IMR-90 (cell line): ENCODE measurements around the gene ROR2. TPM values are rescaled to one million over a fixed set of nuclear protein-coding genes. Genes with fewer than 3 reads are reported as not detected.

Source experiments
- ATAC-seq: fragments of 200-7000 bp; cut with Tn5 transposase; 2 replicates; pipeline ENCODE4 v1.9.1; 2020; ENCODE audit warnings: low read depth, mild to moderate bottlenecking, moderate library complexity
- BruUV-seq: library from RNA; stranded (reverse); fragments of 400-500 nt; replicated peaks from 2 replicates; lab custom pipeline; 2021; lab: Mats Ljungman, UMichigan
- CTCF ChIA-PET: fragments of 300-600 bp; formaldehyde crosslinking; extraction: SDS; loops from one replicate; lab custom pipeline; 2021; ENCODE audit warnings: antibody characterized with exemption; lab: Yijun Ruan, JAX
- POLR2A ChIA-PET: fragments of 300-600 bp; sonication (Branson Sonifier 250); formaldehyde crosslinking; loops from one replicate; lab custom pipeline; 2022; ENCODE audit warnings: antibody characterized with exemption; ENCODE audit not compliant: unreplicated experiment; lab: Charles Lee
- DNase-seq: peaks from one replicate; pipeline ENCODE4 v3.0.0; 2013
- H2AFZ ChIP-seq: replicated peaks from 2 replicates; pipeline ENCODE3; 2013; ENCODE audit warnings: low read length, mild to moderate bottlenecking; ENCODE audit not compliant: poor library complexity
- H2AK5ac ChIP-seq: 2 replicates; pipeline ENCODE4 v1.6.1; 2013; ENCODE audit warnings: low read depth, low read length, inconsistent platforms
- H2AK9ac ChIP-seq: replicated peaks from 2 replicates; pipeline ENCODE3; 2013; ENCODE audit warnings: mild to moderate bottlenecking, low read depth, low read length, moderate library complexity; ENCODE audit not compliant: poor library complexity
- H2BK120ac ChIP-seq: 2 replicates; pipeline ENCODE4 v1.6.1; 2013; ENCODE audit warnings: low read depth, low read length, inconsistent platforms
- H2BK15ac ChIP-seq: 3 replicates; pipeline ENCODE4 v1.6.1; 2013; ENCODE audit warnings: low read depth, low read length, inconsistent platforms
- H2BK20ac ChIP-seq: 2 replicates; pipeline ENCODE4 v1.6.1; 2013; ENCODE audit warnings: low read depth, mild to moderate bottlenecking, inconsistent platforms, low read length, moderate library complexity
- H2BK5ac ChIP-seq: 2 replicates; pipeline ENCODE4 v1.6.1; 2013; ENCODE audit warnings: mild to moderate bottlenecking, low read depth, low read length, inconsistent platforms; ENCODE audit not compliant: poor library complexity, severe bottlenecking
- H3K14ac ChIP-seq: replicated peaks from 2 replicates; pipeline ENCODE4 v1.6.1; 2013; ENCODE audit warnings: low read depth, low read length, inconsistent platforms
- H3K18ac ChIP-seq: 2 replicates; pipeline ENCODE4 v1.6.1; 2013; ENCODE audit warnings: low read depth, low read length, control low read depth
- H3K23ac ChIP-seq: 2 replicates; pipeline ENCODE4 v1.6.1; 2013; ENCODE audit warnings: low read depth, low read length, inconsistent platforms
- H3K27ac ChIP-seq: 2 replicates; pipeline ENCODE4 v1.5.1; 2013; ENCODE audit warnings: mild to moderate bottlenecking, control low read depth, low read length; ENCODE audit not compliant: insufficient read depth
- H3K27me3 ChIP-seq: 2 replicates; pipeline ENCODE4 v1.6.1; 2013; ENCODE audit warnings: low read length; ENCODE audit not compliant: control insufficient read depth, insufficient read depth
- H3K36me3 ChIP-seq: 2 replicates; pipeline ENCODE4 v1.6.1; 2013; ENCODE audit warnings: low read length, mixed read lengths; ENCODE audit not compliant: control insufficient read depth, insufficient read depth
- H3K4ac ChIP-seq: 2 replicates; pipeline ENCODE4 v1.6.1; 2013; ENCODE audit warnings: low read depth, low read length, inconsistent platforms
- H3K4me1 ChIP-seq: 2 replicates; pipeline ENCODE4 v1.6.1; 2013; ENCODE audit warnings: low read length, mixed read lengths; ENCODE audit not compliant: control insufficient read depth, insufficient read depth
- H3K4me2 ChIP-seq: 2 replicates; pipeline ENCODE4 v1.6.1; 2013; ENCODE audit warnings: low read depth, mild to moderate bottlenecking, control low read depth, low read length, moderate library complexity
- H3K4me3 ChIP-seq: 2 replicates; pipeline ENCODE4 v1.5.1; 2013; ENCODE audit warnings: low read depth, mild to moderate bottlenecking, control low read depth, low read length, moderate library complexity; ENCODE audit not compliant: insufficient read depth
- H3K56ac ChIP-seq: 2 replicates; pipeline ENCODE4 v1.6.1; 2013; ENCODE audit warnings: low read length, inconsistent platforms; ENCODE audit not compliant: insufficient read depth; ENCODE audit errors: extremely low read depth
- H3K79me1 ChIP-seq, 2 experiments: 2 replicates each; pipeline ENCODE4 v1.6.1; 2013; ENCODE audit warnings: low read length in 2 of 2, inconsistent platforms in 1 of 2, low read depth in 1 of 2
- H3K9ac ChIP-seq: 2 replicates; pipeline ENCODE4 v1.6.1; 2013; ENCODE audit warnings: low read depth, low read length, control low read depth
- H3K9me1 ChIP-seq: 2 replicates; pipeline ENCODE4 v1.6.1; 2013; ENCODE audit warnings: low read length, inconsistent platforms; ENCODE audit not compliant: insufficient read depth
- H3K9me3 ChIP-seq: 2 replicates; pipeline ENCODE4 v1.6.1; 2013; ENCODE audit warnings: low read length; ENCODE audit not compliant: control insufficient read depth, insufficient read depth
- H4K20me1 ChIP-seq: 2 replicates; pipeline ENCODE4 v1.6.1; 2013; ENCODE audit warnings: low read length, inconsistent platforms; ENCODE audit not compliant: insufficient read depth
- H4K5ac ChIP-seq: 2 replicates; pipeline ENCODE4 v1.6.1; 2013; ENCODE audit warnings: mild to moderate bottlenecking, low read depth, low read length, control low read depth
- H4K8ac ChIP-seq, 2 experiments: 2 replicates each; pipeline ENCODE4 v1.6.1; 2013; ENCODE audit warnings: low read depth in 2 of 2, low read length in 2 of 2, control low read depth in 1 of 2, inconsistent platforms in 1 of 2
- H4K91ac ChIP-seq: 2 replicates; pipeline ENCODE4 v1.6.1; 2013; ENCODE audit warnings: low read depth, low read length, inconsistent platforms; ENCODE audit not compliant: insufficient read depth
- CEBPB ChIP-seq: IDR thresholded peaks from 2 replicates; pipeline ENCODE4 v1.6.1; 2012; ENCODE audit warnings: low read depth, low read length, improper control_type of control experiment
- ELK1 ChIP-seq: fragments of 150-350 bp; IDR thresholded peaks from 2 replicates; pipeline ENCODE4 v1.6.1; 2016; ENCODE audit warnings: low read depth, mild to moderate bottlenecking, low read length, moderate library complexity, borderline replicate concordance
- POLR2A ChIP-seq: IDR thresholded peaks from 2 replicates; pipeline ENCODE4 v1.6.1; 2012; ENCODE audit warnings: mild to moderate bottlenecking, low read depth, low read length
- RCOR1 ChIP-seq: IDR thresholded peaks from 2 replicates; pipeline ENCODE4 v1.6.1; 2012; ENCODE audit warnings: mild to moderate bottlenecking, low read length, improper control_type of control experiment; ENCODE audit not compliant: insufficient replicate concordance
- RFX5 ChIP-seq: IDR thresholded peaks from 2 replicates; pipeline ENCODE4 v1.8.0; 2012; ENCODE audit warnings: low read depth, mild to moderate bottlenecking, low read length, moderate library complexity
- USF2 ChIP-seq: fragments of 150-350 bp; IDR thresholded peaks from 2 replicates; pipeline ENCODE4 v1.6.1; 2017; ENCODE audit warnings: mild to moderate bottlenecking, antibody characterized with exemption, low read length, low read depth
- WGBS, 2 experiments: methylation state at CpG; one replicate each; pipeline versions ENCODE4 v1.1.5 to v1.1.7; 2013; ENCODE audit warnings: missing lambda C conversion rate in 2 of 2; ENCODE audit not compliant: insufficient read length in 1 of 2; ENCODE audit errors: extremely low coverage in 2 of 2; 5-methylcytosine and 5-hydroxymethylcytosine counted together
- dilution Hi-C: fragments of 300-500 bp; cut with HindIII; formaldehyde crosslinking; loops from one replicate; pipeline ENCODE4 v1.14.3; 2018; ENCODE audit warnings: low sequenced_read_pairs; ENCODE audit not compliant: unreplicated experiment
- in situ Hi-C: fragments of 300-500 bp; cut with MboI; formaldehyde crosslinking; loops from 3 replicates; pipeline ENCODE4 v1.14.3; 2019; ENCODE audit warnings: low sequenced_read_pairs, inconsistent platforms, mixed read lengths
- intact Hi-C: fragments of 100-400 bp; cut with micrococcal nuclease; formaldehyde crosslinking; loops from 2 replicates; pipeline ENCODE4 v1.10.0; 2022
- polyA plus RNA-seq, 3 experiments: library from polyadenylated mRNA; depleted of rRNA; stranded (reverse); fragments of >200 nt; gene quantifications; 2 replicates each; pipeline ENCODE4 v1.2.3, GENCODE V29; 2012; ENCODE audit warnings: low replicate concordance in 1 of 3
- total RNA-seq: library from RNA; depleted of rRNA; stranded (reverse); fragments of >200 nt; gene quantifications from 2 replicates; pipeline ENCODE4 v1.2.3, GENCODE V29; 2012

Gene ROR2
- total and polyA plus RNA-seq, 2 of the 4 experiments (the other 2 are of a cell fraction): 2.3 to 4.8 TPM

GRCh38 chr9:91644433-91644832, 305.6 kb downstream of the ROR2 start:
- H2AFZ ChIP-seq: no peak overlapping the region
- CTCF ChIA-PET: no interaction called here
- H4K5ac ChIP-seq: no peak overlapping the region
- peaks cover 4% of the 10 kb centered on the region for H3K9me3 ChIP-seq
- no peak overlapping the region for H3K4me3 ChIP-seq
- H3K23ac ChIP-seq: no peak overlapping the region
- peaks cover 2% of the 10 kb centered on the region; the same call in 1 of the 2 replicates for H3K4me1 ChIP-seq
- intact Hi-C loops: no loop called here
- DNase-seq: no peak
- ATAC-seq: no peak
- no TSS peak for BruUV-seq
- H3K36me3 ChIP-seq: no peaks in the 10 kb centered on the region
- no peak overlapping the region for H2BK120ac ChIP-seq
- no peak overlapping the region for H4K8ac ChIP-seq
- H2BK5ac ChIP-seq: no peak overlapping the region
- no peak overlapping the region for H2BK15ac ChIP-seq
- 100% methylated on average over 1 of the region's 3 CpGs; no CpG with 5 or more reads in 1 of the 2 experiments for WGBS, 2 experiments
- dilution Hi-C loops: no loop called here
- H3K18ac ChIP-seq: no peak overlapping the region
- no peak overlapping the region for H3K9ac ChIP-seq
- peaks cover 4% of the 10 kb centered on the region for H3K27me3 ChIP-seq
- no peak overlapping the region for H2AK5ac ChIP-seq
- POLR2A ChIA-PET: no interaction called here
- H3K27ac ChIP-seq: no peak overlapping the region
- no peak overlapping the region for H3K4ac ChIP-seq
- TF ChIP-seq RFX5 (no peak), RCOR1 (no peak), ELK1 (no peak), USF2 (no peak), POLR2A (no peak), CEBPB (no peak)
- H3K56ac ChIP-seq: no peak overlapping the region
- H2BK20ac ChIP-seq: no peak overlapping the region
- H2AK9ac ChIP-seq: no peak overlapping the region
- in situ Hi-C loops: no loop called here
- no peaks in the 10 kb centered on the region for H4K20me1 ChIP-seq
- no peak overlapping the region for H3K4me2 ChIP-seq
- H3K14ac ChIP-seq: no peak overlapping the region
- no peaks in the 10 kb centered on the region for H3K79me1 ChIP-seq
- H3K9me1 ChIP-seq: 0 out of 2 replicates have a peak, but pooled peaks cover 5% of the 10 kb centered on the region
- H4K91ac ChIP-seq: no peak overlapping the region
